VCaP (cell line): Measurements from ENCODE around the gene TMEM69.
"Not testable (repeated sequence)": the region's sequence is repeated elsewhere in the genome, so short reads cannot be mapped to it uniquely, and the experiment has no call there.

Experiments
- H3K27ac ChIP-seq: fragments of 450-650 bp; 2 replicates; pipeline ENCODE4 v1.5.1; 2017
- CTCF ChIP-seq: fragments of 450-650 bp; conservative IDR thresholded peaks from 2 replicates; pipeline ENCODE4 v1.5.1; 2017; ENCODE audit warnings: mild to moderate bottlenecking, moderate library complexity

Gene TMEM69

GRCh38 chr1:45694823-45695222 lies 6.8 kb downstream of the TMEM69 start:
- TF ChIP-seq CTCF: no peak
- H3K27ac ChIP-seq: no peak overlapping the region

GRCh38 chr1:45704637-45705036 lies 16.7 kb downstream of the TMEM69 start:
- no peak overlapping the region for H3K27ac ChIP-seq
- TF ChIP-seq CTCF: no peak

GRCh38 chr1:45713711-45714110 lies 25.7 kb downstream of the TMEM69 start:
- H3K27ac ChIP-seq: no peak overlapping the region
- no peak for TF ChIP-seq CTCF

DNA sequence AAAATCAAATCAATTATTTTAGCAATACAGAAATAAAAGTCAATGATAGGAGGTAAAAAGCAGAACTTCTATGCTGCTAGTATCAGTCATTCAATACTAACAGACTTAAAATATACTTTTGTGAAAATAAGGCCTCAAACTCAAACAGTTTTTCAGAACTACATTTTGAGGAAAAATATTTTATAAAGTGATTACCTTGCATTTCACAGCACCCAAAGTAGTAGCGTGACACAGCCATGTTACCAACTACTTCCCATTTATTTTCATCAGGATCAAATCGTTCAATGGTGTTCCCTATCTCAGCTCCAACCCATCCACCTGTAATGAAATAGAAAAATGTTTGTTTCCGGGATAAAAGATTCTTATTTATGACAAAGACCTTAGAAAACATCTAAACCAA lies 28.7 kb downstream of the TMEM69 start:
- TF ChIP-seq CTCF: no peak
- no peak overlapping the region for H3K27ac ChIP-seq

DNA sequence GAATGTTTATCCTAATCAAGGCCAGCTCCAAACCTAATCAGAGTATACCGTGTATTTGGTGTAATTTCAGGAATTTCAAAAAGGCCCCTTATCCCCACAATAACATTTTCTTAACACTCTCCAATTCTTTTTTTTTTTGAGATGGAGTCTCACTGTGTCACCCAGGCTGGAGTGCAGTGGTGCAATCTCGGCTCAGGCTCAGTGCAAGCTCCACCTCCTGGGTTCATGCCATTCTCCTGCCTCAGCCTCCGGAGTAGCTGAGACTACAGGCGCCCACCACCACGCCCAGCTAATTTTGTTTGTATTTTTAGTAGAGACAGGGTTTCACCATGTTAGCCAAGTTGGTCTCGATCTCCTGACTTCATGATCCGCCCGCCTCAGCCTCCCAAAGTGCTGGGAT lies 29.4 kb downstream of the TMEM69 start:
- H3K27ac ChIP-seq: not testable (repeated sequence)

DNA sequence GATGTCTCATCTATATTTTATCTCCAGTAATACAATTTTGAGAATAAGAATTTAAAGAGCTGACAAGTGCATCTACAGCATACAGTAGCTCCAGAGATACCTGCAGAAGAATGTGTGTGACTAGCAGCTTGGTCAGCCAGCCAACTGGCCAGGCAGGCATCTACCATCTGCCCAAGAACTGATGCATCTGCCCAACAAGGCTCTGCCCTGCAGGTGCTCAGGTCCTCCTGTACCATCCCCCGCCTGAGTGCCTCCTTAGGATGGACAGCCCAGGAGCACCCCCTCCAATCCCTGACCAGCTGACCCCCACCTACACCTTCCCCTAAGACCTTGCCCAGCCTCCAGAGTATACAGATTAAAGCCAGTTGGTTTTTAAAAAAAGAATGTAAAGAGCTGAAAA lies 30.3 kb downstream of the TMEM69 start:
- no peak for TF ChIP-seq CTCF

DNA sequence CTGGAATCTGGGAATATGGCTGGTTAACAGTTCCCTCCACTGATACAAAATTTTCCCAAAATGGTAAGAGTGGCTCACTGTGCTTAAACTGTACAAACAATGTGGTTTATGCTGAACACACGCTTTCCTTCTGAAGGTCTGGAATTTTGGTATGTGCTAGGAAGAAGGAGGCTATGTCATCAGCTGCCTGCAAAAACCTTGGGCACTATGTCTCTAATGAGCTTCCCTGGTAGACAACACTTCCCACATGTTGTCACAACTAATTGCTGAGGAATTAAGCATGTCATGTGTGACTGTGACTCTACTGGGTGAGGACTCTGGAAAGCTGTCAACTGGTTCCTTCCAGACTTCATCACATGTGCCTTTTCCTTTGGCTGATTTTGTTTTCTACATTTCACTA lies 33.2 kb downstream of the TMEM69 start:
- no peak for TF ChIP-seq CTCF
- no peak overlapping the region for H3K27ac ChIP-seq

More for the DNA sequence above, 30.3 kb downstream of the TMEM69 start:
- H3K27ac ChIP-seq: no peak overlapping the region

- H3K27ac ChIP-seq: no peak overlapping the region
- TF ChIP-seq CTCF: no peak
Measured at GRCh38 chr1:45722809-45723208, 34.8 kb downstream of the TMEM69 start.
